A673 (cell line): ENCODE data around the gene OR6F1. TPM values are rescaled to one million over a fixed set of nuclear protein-coding genes. Genes with fewer than 3 reads are reported as not detected.

Experiments
- BruUV-seq: library from RNA; stranded (reverse); fragments of 400-500 nt; replicated peaks from 2 replicates; lab custom pipeline; 2021; lab: Mats Ljungman, UMichigan
- CTCF ChIA-PET: fragments of 300-600 bp; sonication (Branson Sonifier 250); formaldehyde crosslinking; loops from one replicate; lab custom pipeline; 2022; ENCODE audit warnings: antibody characterized with exemption; lab: Charles Lee
- POLR2A ChIA-PET: fragments of 300-600 bp; sonication (Branson Sonifier 250); formaldehyde crosslinking; loops from one replicate; lab custom pipeline; 2022; ENCODE audit warnings: antibody characterized with exemption; ENCODE audit not compliant: low non-redundant PET; lab: Charles Lee
- DNase-seq: peaks from one replicate; pipeline ENCODE4 v3.0.0-alpha.2; 2015; ENCODE audit warnings: low spot score
- H3K27ac ChIP-seq: fragments of 200-600 bp; sonication (generic); 2 replicates; pipeline ENCODE4 v1.5.1; 2016; ENCODE audit warnings: mixed run types, low read depth, mild to moderate bottlenecking, mixed read lengths, antibody characterized with exemption, low read length; ENCODE audit not compliant: poor library complexity, severe bottlenecking
- H3K27me3 ChIP-seq: fragments of 200-600 bp; sonication (generic); replicated peaks from 2 replicates; pipeline ENCODE4 v1.6.1; 2017; ENCODE audit warnings: mixed run types, low read depth, mild to moderate bottlenecking, mixed read lengths, antibody characterized with exemption, low read length; ENCODE audit not compliant: insufficient read depth, poor library complexity
- H3K36me3 ChIP-seq: fragments of 200-600 bp; sonication (generic); 2 replicates; pipeline ENCODE4 v1.6.1; 2016; ENCODE audit warnings: mixed run types, mild to moderate bottlenecking, mixed read lengths, antibody characterized with exemption, low read length; ENCODE audit not compliant: insufficient read depth, poor library complexity, severe bottlenecking
- H3K4me1 ChIP-seq: fragments of 200-600 bp; sonication (generic); 2 replicates; pipeline ENCODE4 v1.6.1; 2017; ENCODE audit warnings: mixed run types, mild to moderate bottlenecking, mixed read lengths, antibody characterized with exemption, low read length; ENCODE audit not compliant: insufficient read depth, poor library complexity, severe bottlenecking
- H3K4me3 ChIP-seq: fragments of 200-600 bp; sonication (generic); 2 replicates; pipeline ENCODE4 v1.5.1; 2016; ENCODE audit warnings: low read depth, mixed run types, mild to moderate bottlenecking, mixed read lengths, low read length; ENCODE audit not compliant: poor library complexity, severe bottlenecking
- H3K9me3 ChIP-seq: fragments of 200-600 bp; sonication (generic); 2 replicates; pipeline ENCODE4 v1.6.1; 2016; ENCODE audit warnings: mixed run types, low read depth, mild to moderate bottlenecking, mixed read lengths, antibody characterized with exemption, low read length; ENCODE audit not compliant: poor library complexity, severe bottlenecking
- EZH2 ChIP-seq: fragments of 200-600 bp; sonication (generic); IDR thresholded peaks from 2 replicates; pipeline ENCODE4 v1.6.1; 2017; ENCODE audit warnings: borderline replicate concordance, low read depth, mild to moderate bottlenecking, mixed read lengths, antibody characterized with exemption, low read length; ENCODE audit not compliant: poor library complexity, severe bottlenecking
- intact Hi-C: fragments of 100-400 bp; cut with micrococcal nuclease; formaldehyde crosslinking; loops from one replicate; pipeline ENCODE4 v1.10.0; 2022; ENCODE audit not compliant: unreplicated experiment
- total RNA-seq: library from RNA; stranded (reverse); gene quantifications from 2 replicates; pipeline ENCODE4 v1.2.3, GENCODE V29; 2021
- TF ChIP-seq, protein P1 (sequence below): fragments of 300-800, 200-600 bp; sonication (generic); conservative IDR thresholded peaks from 2 replicates; pipeline ENCODE4 v1.5.1; 2017; ENCODE audit warnings: low read depth, mild to moderate bottlenecking, antibody characterized with exemption, low read length, moderate library complexity, mixed read lengths

OR6F1 gene
- total RNA-seq, 1 experiment from 2014 or later, result not detected

DNA sequence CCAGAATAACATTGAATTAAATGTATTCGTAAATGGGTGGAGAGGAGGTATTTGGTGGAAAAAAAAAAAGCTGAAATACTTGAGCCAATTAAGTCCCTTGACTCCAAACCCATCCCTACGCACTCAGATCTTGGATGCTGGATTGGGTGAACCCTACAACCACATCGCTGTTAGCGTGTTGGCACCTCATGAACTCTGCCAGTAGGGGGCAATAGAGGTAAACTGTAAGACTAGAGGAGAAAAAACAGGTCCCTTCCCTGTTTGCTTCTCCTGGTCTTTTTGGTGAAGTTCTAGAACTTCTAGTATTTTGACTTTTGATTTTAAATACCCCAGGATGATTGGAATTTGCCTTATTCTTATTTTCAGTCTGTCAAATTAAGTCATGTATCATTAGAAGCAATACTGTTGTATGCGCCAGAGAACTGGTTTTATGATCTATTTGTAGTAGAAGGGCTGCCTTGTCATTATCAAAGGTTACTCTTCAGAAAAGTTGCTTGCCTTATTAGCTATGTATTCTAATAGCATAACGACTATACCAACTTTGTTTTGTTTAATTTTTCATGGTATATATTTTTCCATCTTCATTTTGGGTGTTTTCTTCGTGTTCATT lies 35.1 kb downstream of the OR6F1 start:
- Histone ChIP-seq H3K9me3 (no peaks in the 10 kb centered on the region), H3K27ac (no peak overlapping the region), H3K27me3 (no peaks in the 10 kb centered on the region), H3K4me1 (no peaks in the 10 kb centered on the region), H3K36me3 (no peaks in the 10 kb centered on the region), H3K4me3 (no peak overlapping the region)
- BruUV-seq, result no TSS peak
- DNase-seq, result peak; percentile 72
- POLR2A ChIA-PET, result no interaction called here
- intact Hi-C loops, result no loop called here
- TF ChIP-seq EZH2, result no peak
- TF ChIP-seq, protein P1, sequence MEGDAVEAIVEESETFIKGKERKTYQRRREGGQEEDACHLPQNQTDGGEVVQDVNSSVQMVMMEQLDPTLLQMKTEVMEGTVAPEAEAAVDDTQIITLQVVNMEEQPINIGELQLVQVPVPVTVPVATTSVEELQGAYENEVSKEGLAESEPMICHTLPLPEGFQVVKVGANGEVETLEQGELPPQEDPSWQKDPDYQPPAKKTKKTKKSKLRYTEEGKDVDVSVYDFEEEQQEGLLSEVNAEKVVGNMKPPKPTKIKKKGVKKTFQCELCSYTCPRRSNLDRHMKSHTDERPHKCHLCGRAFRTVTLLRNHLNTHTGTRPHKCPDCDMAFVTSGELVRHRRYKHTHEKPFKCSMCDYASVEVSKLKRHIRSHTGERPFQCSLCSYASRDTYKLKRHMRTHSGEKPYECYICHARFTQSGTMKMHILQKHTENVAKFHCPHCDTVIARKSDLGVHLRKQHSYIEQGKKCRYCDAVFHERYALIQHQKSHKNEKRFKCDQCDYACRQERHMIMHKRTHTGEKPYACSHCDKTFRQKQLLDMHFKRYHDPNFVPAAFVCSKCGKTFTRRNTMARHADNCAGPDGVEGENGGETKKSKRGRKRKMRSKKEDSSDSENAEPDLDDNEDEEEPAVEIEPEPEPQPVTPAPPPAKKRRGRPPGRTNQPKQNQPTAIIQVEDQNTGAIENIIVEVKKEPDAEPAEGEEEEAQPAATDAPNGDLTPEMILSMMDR, result peak; percentile 87
- CTCF ChIA-PET, result no interaction called here

DNA sequence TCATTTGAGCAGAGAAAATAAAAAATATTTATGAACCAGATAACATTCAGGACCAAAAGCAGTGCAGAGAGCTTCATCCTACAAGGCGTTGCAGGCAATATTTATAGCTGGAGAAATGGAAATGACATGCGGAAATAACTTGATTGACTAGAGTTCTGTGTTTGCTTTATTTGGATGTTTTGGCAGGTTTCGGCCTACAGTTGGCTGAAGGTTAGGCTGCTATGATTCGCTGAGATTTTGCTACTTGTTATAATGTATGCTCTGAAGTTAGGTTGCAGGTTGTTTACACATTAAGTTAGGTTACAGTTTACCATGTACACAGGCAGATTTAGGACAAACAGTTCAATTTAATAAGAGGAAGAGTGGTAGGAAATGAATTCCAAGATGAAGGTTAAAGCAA lies 36.3 kb downstream of the OR6F1 start:
- no peaks in the 10 kb centered on the region for H3K36me3 ChIP-seq
- ChIA-PET POLR2A (no interaction called here), CTCF (no interaction called here)

DNA sequence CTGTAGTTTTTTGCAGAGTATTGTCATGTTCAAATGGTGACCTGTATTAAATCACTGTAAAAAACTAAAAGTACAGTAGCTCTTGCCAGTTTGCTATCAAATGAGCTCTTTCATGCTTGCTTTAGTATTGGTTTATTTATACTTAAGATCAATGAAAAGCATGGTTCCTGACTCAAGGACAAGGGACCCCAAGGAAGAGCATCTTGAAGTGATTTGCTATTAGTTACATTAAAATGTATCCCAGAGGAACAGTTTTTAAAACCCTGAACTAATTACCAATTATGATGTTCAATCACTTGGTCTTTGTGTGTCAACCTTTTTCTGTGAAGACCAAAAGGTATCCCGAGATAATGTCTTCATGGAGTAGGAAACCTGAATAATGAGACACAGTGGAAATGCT lies 36.8 kb downstream of the OR6F1 start, which contains the start of gene OR13G1:
Gene OR13G1 (minus strand): TSS at position 101 of the 400 bp plus-strand sequence. CDS start 6,698 bp downstream, outside the sequence.
- BruUV-seq, result no TSS peak
- Histone ChIP-seq H3K27me3 (no peaks in the 10 kb centered on the region), H3K4me3 (no peak within 1 kb of the TSS), H3K9me3 (no peaks in the 10 kb centered on the region), H3K4me1 (no peaks in the 10 kb centered on the region), H3K27ac (no peak within 1 kb of the TSS), H3K36me3 (no peaks in the 10 kb centered on the region)
- DNase-seq, result no peak
- ChIA-PET CTCF (no interaction called here), POLR2A (no interaction called here)
- TF ChIP-seq, protein P1, result no peak
- no peak for TF ChIP-seq EZH2
- intact Hi-C loops, result no loop called here

More for the DNA sequence above, 36.3 kb downstream of the OR6F1 start:
- TF ChIP-seq EZH2, result no peak
- TF ChIP-seq, protein P1, result no peak
- Histone ChIP-seq H3K9me3 (no peaks in the 10 kb centered on the region), H3K27me3 (no peaks in the 10 kb centered on the region), H3K4me3 (no peak overlapping the region), H3K4me1 (no peaks in the 10 kb centered on the region), H3K27ac (no peak overlapping the region)
- BruUV-seq, result no TSS peak
- intact Hi-C loops, result no loop called here
- DNase-seq, result no peak
